Liver (tissue), 9 donors: ENCODE data around the gene TARM1. TPM values are rescaled to one million over a fixed set of nuclear protein-coding genes. Genes with fewer than 3 reads are reported as not detected.
A peak's percentile ranks its signal among the peaks of the same experiment; 100 is the strongest.

Source experiments
- DNase-seq: peaks from one replicate; pipeline ENCODE4 v3.0.0-alpha.2; 2017; ENCODE audit warnings: low spot score
- H3K27ac ChIP-seq, 2 donors: one replicate each; pipeline ENCODE4 v1.7.0; 2013; ENCODE audit warnings: inconsistent platforms in 2 of 2, low read length in 2 of 2, control low read depth in 1 of 2, low read depth in 1 of 2, mild to moderate bottlenecking in 1 of 2
- H3K27me3 ChIP-seq, 4 donors: one replicate each; pipeline versions ENCODE4 v1.6.1 to v1.7.0; 2013; ENCODE audit warnings: low read length in 3 of 4, inconsistent platforms in 1 of 4, mild to moderate bottlenecking in 1 of 4, moderate library complexity in 1 of 4; ENCODE audit not compliant: control insufficient read depth in 4 of 4, insufficient read depth in 4 of 4
- H3K36me3 ChIP-seq, 4 donors: one replicate each; pipeline versions ENCODE4 v1.6.1 to v1.7.0; 2013; ENCODE audit warnings: low read length in 3 of 4, mild to moderate bottlenecking in 3 of 4, low read depth in 1 of 4, moderate library complexity in 1 of 4; ENCODE audit not compliant: control insufficient read depth in 4 of 4, insufficient read depth in 3 of 4
- H3K4me1 ChIP-seq, 4 donors: one replicate each; pipeline versions ENCODE4 v1.6.1 to v1.7.0; 2013; ENCODE audit warnings: low read length in 3 of 4, mild to moderate bottlenecking in 3 of 4, moderate library complexity in 1 of 4; ENCODE audit not compliant: control insufficient read depth in 4 of 4, insufficient read depth in 4 of 4
- H3K4me3 ChIP-seq, 3 donors: one replicate each; pipeline versions ENCODE4 v1.6.1 to v1.7.0; 2013; ENCODE audit warnings: low read length in 3 of 3, control low read depth in 1 of 3, low read depth in 1 of 3, mild to moderate bottlenecking in 1 of 3
- H3K9ac ChIP-seq, 2 donors: one replicate each; pipeline ENCODE4 v1.7.0; 2013; ENCODE audit warnings: low read length in 2 of 2, mild to moderate bottlenecking in 2 of 2, moderate library complexity in 2 of 2, control low read depth in 1 of 2, low read depth in 1 of 2
- H3K9me3 ChIP-seq, 4 donors: one replicate each; pipeline versions ENCODE4 v1.6.1 to v1.7.0; 2013; ENCODE audit warnings: low read length in 3 of 4; ENCODE audit not compliant: control insufficient read depth in 4 of 4
- EGR1 ChIP-seq, 2 donors: IDR thresholded peaks; 2 replicates each; pipeline ENCODE4 v1.6.1; 2016 to 2018; ENCODE audit warnings: antibody characterized with exemption in 2 of 2, low read depth in 2 of 2
- FOXA1 ChIP-seq: IDR thresholded peaks from 2 replicates; pipeline ENCODE4 v1.6.1; 2016; ENCODE audit warnings: antibody characterized with exemption
- FOXA2 ChIP-seq: IDR thresholded peaks from 2 replicates; pipeline ENCODE4 v1.6.1; 2016; ENCODE audit warnings: antibody characterized with exemption
- GABPA ChIP-seq, 2 donors: IDR thresholded peaks in 1 of 2; conservative IDR thresholded peaks in 1 of 2; 2 replicates each; pipeline ENCODE4 v1.6.1; 2016; ENCODE audit warnings: antibody characterized with exemption in 2 of 2, mild to moderate bottlenecking in 1 of 2, moderate library complexity in 1 of 2
- HNF4A ChIP-seq, 2 donors: conservative IDR thresholded peaks; 2 replicates each; pipeline ENCODE4 v1.6.1; 2016; ENCODE audit warnings: antibody characterized with exemption in 2 of 2, mild to moderate bottlenecking in 2 of 2
- HNF4G ChIP-seq: IDR thresholded peaks from 2 replicates; pipeline ENCODE4 v1.6.1; 2016; ENCODE audit warnings: antibody characterized with exemption
- JUND ChIP-seq, 2 donors: IDR thresholded peaks; 2 replicates each; pipeline ENCODE4 v1.6.1; 2016; ENCODE audit warnings: antibody characterized with exemption in 2 of 2
- NR2F2 ChIP-seq: IDR thresholded peaks from 2 replicates; pipeline ENCODE4 v1.6.1; 2016; ENCODE audit warnings: antibody characterized with exemption
- RAD21 ChIP-seq, 2 donors: IDR thresholded peaks; 2 replicates each; pipeline ENCODE4 v1.6.1; 2016; ENCODE audit warnings: antibody characterized with exemption in 2 of 2, mild to moderate bottlenecking in 2 of 2
- REST ChIP-seq: IDR thresholded peaks from 2 replicates; pipeline ENCODE4 v1.6.1; 2016; ENCODE audit warnings: antibody characterized with exemption, mild to moderate bottlenecking
- RXRA ChIP-seq, 2 donors: IDR thresholded peaks; 2 replicates each; pipeline ENCODE4 v1.6.1; 2017 to 2018; ENCODE audit warnings: antibody characterized with exemption in 2 of 2, mild to moderate bottlenecking in 1 of 2
- SP1 ChIP-seq: IDR thresholded peaks from 2 replicates; pipeline ENCODE4 v1.6.1; 2018; ENCODE audit warnings: antibody characterized with exemption, mild to moderate bottlenecking
- TAF1 ChIP-seq: conservative IDR thresholded peaks from 2 replicates; pipeline ENCODE4 v1.6.1; 2016; ENCODE audit warnings: antibody characterized with exemption, mild to moderate bottlenecking
- YY1 ChIP-seq: IDR thresholded peaks from 2 replicates; pipeline ENCODE4 v1.6.1; 2016; ENCODE audit warnings: antibody characterized with exemption, mild to moderate bottlenecking
- WGBS: extraction: QIAGEN DNeasy Blood & Tissue Kit; methylation state at CpG from one replicate; pipeline ENCODE4 v1.1.7; 2013; 5-methylcytosine and 5-hydroxymethylcytosine counted together
- polyA plus RNA-seq, 2 donors: library from polyadenylated mRNA; stranded (reverse) in 1 of 2; unstranded in 1 of 2; fragments of 200-250 nt in 1 of 2; fragments of >200 nt in 1 of 2; fragmentation: Nextera tagmentation in 1 of 2; extraction: Ambion mirVana in 1 of 2; gene quantifications; one replicate each; pipeline versions ENCODE4 v1.2.1 to v1.2.3, GENCODE V29; 2013 to 2015
- total RNA-seq, 2 donors: library from RNA; depleted of rRNA; stranded (reverse); fragments of >200 nt; gene quantifications; one replicate each; pipeline ENCODE4 v1.2.3, GENCODE V29; 2014
- TF ChIP-seq, protein P1 (sequence below): IDR thresholded peaks from 2 replicates; pipeline ENCODE4 v1.6.1; 2016; ENCODE audit warnings: antibody characterized with exemption
- TF ChIP-seq, protein P2 (sequence below): IDR thresholded peaks from 2 replicates; pipeline ENCODE4 v1.6.1; 2016; ENCODE audit warnings: antibody characterized with exemption
- TF ChIP-seq, protein P3 (sequence below): IDR thresholded peaks from 2 replicates; pipeline ENCODE4 v1.6.1; 2016; ENCODE audit warnings: antibody characterized with exemption
- donor health status: healthy.
- donor health status: healthy.
- donor health status: healthy.
- donor health status: healthy.
- donor health status: healthy.

TARM1 gene
- total and polyA plus RNA-seq, 4 donors, result not detected

- 67% methylated on average over 22 of the region's 22 CpGs for WGBS
- DNase-seq, result no peak
- no peak overlapping the region for H3K9ac ChIP-seq
- peaks cover 0 to 4% (median 0%) of the 10 kb centered on the region in 4 donors for H3K27me3 ChIP-seq
- H3K27ac ChIP-seq, result no peak overlapping the region
- peaks cover 0 to 5% (median 4%) of the 10 kb centered on the region in 4 donors for H3K4me1 ChIP-seq
- TF ChIP-seq, protein P1, sequence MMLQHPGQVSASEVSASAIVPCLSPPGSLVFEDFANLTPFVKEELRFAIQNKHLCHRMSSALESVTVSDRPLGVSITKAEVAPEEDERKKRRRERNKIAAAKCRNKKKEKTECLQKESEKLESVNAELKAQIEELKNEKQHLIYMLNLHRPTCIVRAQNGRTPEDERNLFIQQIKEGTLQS, result no peak
- TF ChIP-seq SP1 (no peak), FOXA1 (no peak), FOXA2 (no peak), HNF4A (conservative IDR thresholded peaks at IDR 0.05) (no peak), RXRA (IDR thresholded peaks at IDR 0.05) (no peak), REST (no peak), NR2F2 (no peak), HNF4G (no peak), YY1 (no peak), RAD21 (IDR thresholded peaks at IDR 0.05) (no peak), EGR1 (IDR thresholded peaks at IDR 0.05; ENCODE audit: low read depth in 2 of 2) (no peak), TAF1 (no peak)
- TF ChIP-seq, protein P2, sequence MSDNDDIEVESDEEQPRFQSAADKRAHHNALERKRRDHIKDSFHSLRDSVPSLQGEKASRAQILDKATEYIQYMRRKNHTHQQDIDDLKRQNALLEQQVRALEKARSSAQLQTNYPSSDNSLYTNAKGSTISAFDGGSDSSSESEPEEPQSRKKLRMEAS, result no peak
- TF ChIP-seq, protein P3, sequence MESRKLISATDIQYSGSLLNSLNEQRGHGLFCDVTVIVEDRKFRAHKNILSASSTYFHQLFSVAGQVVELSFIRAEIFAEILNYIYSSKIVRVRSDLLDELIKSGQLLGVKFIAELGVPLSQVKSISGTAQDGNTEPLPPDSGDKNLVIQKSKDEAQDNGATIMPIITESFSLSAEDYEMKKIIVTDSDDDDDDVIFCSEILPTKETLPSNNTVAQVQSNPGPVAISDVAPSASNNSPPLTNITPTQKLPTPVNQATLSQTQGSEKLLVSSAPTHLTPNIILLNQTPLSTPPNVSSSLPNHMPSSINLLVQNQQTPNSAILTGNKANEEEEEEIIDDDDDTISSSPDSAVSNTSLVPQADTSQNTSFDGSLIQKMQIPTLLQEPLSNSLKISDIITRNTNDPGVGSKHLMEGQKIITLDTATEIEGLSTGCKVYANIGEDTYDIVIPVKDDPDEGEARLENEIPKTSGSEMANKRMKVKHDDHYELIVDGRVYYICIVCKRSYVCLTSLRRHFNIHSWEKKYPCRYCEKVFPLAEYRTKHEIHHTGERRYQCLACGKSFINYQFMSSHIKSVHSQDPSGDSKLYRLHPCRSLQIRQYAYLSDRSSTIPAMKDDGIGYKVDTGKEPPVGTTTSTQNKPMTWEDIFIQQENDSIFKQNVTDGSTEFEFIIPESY, result no peak
- no peaks in the 10 kb centered on the region for H3K9me3 ChIP-seq
- H3K36me3 ChIP-seq, result no peaks in the 10 kb centered on the region
- H3K4me3 ChIP-seq, result peak overlapping the region in 1 of 3 donors; percentile 20
Observed at GRCh38 chr19:54095136-54095858, 14.1 kb upstream of the TARM1 start.

- WGBS, result 81% methylated on average over 17 of the region's 17 CpGs
- Histone ChIP-seq H3K4me1 (peaks cover 0 to 5% (median 4%) of the 10 kb centered on the region in 4 donors), H3K4me3 (no peak overlapping the region), H3K27me3 (peaks cover 0 to 4% (median 0%) of the 10 kb centered on the region in 4 donors), H3K9ac (no peak overlapping the region), H3K27ac (no peak overlapping the region), H3K9me3 (no peaks in the 10 kb centered on the region), H3K36me3 (no peaks in the 10 kb centered on the region)
- DNase-seq, result no peak
- TF ChIP-seq SP1 (no peak), NR2F2 (no peak), FOXA1 (no peak), FOXA2 (no peak), GABPA (IDR thresholded peaks at IDR 0.05 in 1 of 2, conservative IDR thresholded peaks at IDR 0.05 in 1 of 2) (no peak), HNF4A (conservative IDR thresholded peaks at IDR 0.05) (no peak), EGR1 (IDR thresholded peaks at IDR 0.05; ENCODE audit: low read depth in 2 of 2) (no peak), JUND (IDR thresholded peaks at IDR 0.05) (no peak), TAF1 (no peak)
- TF ChIP-seq, protein P2, result no peak
Observed at GRCh38 chr19:54094426-54095000, 13.3 kb upstream of the TARM1 start.
